ENCODE measurements around the gene ADAMTS8. TPM values are rescaled to one million over a fixed set of nuclear protein-coding genes. Genes with fewer than 3 reads are reported as not detected.

ADAMTS8 gene
- total RNA-seq, 1 donor from 2014 or later = 0.21 TPM

DNA sequence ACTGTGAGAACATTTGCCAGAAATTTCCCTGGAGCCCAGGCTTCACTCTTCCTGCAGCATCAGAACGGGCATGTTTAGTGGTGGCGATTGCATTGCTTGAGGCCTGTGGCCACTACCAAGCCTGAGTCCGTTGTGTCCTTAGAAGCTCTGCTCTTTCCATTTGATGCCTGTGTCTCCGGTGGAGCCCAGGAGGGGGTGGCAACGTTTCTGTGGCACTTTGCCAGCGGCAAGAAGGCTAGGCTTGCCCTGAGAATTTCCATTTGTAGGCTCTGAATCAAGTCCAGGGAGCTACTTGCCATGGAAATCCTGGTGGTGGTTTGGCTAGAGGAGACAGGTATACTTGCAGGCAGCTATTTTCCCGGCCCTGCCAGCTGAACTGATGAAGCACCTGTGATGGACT, 47.1 kb downstream of the ADAMTS8 start:
- Mint-ChIP-seq H3K27me3 (ENCODE audit: low read depth) (no peaks in the 10 kb centered on the region), H3K9me3 (no peaks in the 10 kb centered on the region), H3K4me1 (peaks cover 8% of the 10 kb centered on the region), H3K36me3 (ENCODE audit: low read depth) (no peaks in the 10 kb centered on the region), H3K27ac (ENCODE audit: unreplicated experiment) (no peak overlapping the region), H3K4me3 (no peak overlapping the region)
- DNase-seq (ENCODE audit: low read depth, low spot score) = no peak
- TF ChIP-seq, protein P1, sequence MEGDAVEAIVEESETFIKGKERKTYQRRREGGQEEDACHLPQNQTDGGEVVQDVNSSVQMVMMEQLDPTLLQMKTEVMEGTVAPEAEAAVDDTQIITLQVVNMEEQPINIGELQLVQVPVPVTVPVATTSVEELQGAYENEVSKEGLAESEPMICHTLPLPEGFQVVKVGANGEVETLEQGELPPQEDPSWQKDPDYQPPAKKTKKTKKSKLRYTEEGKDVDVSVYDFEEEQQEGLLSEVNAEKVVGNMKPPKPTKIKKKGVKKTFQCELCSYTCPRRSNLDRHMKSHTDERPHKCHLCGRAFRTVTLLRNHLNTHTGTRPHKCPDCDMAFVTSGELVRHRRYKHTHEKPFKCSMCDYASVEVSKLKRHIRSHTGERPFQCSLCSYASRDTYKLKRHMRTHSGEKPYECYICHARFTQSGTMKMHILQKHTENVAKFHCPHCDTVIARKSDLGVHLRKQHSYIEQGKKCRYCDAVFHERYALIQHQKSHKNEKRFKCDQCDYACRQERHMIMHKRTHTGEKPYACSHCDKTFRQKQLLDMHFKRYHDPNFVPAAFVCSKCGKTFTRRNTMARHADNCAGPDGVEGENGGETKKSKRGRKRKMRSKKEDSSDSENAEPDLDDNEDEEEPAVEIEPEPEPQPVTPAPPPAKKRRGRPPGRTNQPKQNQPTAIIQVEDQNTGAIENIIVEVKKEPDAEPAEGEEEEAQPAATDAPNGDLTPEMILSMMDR (conservative IDR thresholded peaks at IDR 0.05) = no peak

DNA sequence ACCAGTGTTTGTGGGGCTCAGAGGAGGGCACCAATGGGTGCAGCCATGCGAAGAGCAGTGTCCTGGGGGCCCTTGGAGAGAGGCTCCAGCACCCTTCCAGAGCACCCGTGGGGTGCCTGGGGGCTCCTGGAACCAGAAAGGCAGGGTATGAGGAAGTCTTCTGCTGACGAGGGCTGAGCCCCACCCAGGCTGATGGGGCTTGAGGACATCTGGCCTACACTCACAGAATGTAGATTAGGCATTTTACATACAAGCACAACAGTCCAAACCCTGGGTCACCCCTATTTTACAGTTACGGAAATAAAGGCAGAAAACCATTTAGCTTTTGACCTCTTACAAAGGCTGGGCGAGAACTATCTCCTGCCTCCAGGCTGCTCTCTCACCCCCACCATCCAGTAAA, 47.6 kb downstream of the ADAMTS8 start:
- Mint-ChIP-seq H3K27me3 (ENCODE audit: low read depth) (no peaks in the 10 kb centered on the region), H3K27ac (ENCODE audit: unreplicated experiment) (no peak overlapping the region), H3K36me3 (ENCODE audit: low read depth) (no peaks in the 10 kb centered on the region), H3K4me1 (peaks cover 8% of the 10 kb centered on the region), H3K4me3 (no peak overlapping the region), H3K9me3 (no peaks in the 10 kb centered on the region)
- TF ChIP-seq, protein P1 (conservative IDR thresholded peaks at IDR 0.05) = no peak
- no peak for DNase-seq (ENCODE audit: low read depth, low spot score)

DNA sequence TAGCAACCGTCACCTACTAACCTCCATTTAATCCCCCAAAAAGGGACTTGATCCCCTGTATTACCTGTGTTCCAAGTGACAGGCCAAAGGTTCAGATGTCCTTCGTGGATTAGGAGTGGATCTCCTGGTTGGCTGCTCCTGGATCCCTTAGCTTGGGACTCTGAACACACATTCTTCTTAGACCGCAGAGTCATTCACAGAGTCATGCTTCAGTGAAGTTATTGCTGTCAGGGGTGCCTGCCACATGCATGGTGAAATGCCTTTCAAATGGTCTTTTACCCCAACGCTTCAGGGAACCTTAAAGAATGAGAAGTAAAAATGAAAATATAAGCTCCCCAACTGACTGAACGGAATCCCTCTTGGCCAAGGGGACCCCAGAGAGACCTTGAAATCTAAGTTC, 49.1 kb downstream of the ADAMTS8 start:
- Mint-ChIP-seq H3K9me3 (no peaks in the 10 kb centered on the region), H3K36me3 (ENCODE audit: low read depth) (no peaks in the 10 kb centered on the region), H3K4me3 (no peak overlapping the region), H3K27ac (ENCODE audit: unreplicated experiment) (no peak overlapping the region), H3K27me3 (ENCODE audit: low read depth) (no peaks in the 10 kb centered on the region), H3K4me1 (peaks cover 8% of the 10 kb centered on the region)
- TF ChIP-seq, protein P1 (conservative IDR thresholded peaks at IDR 0.05) = no peak
- no peak for DNase-seq (ENCODE audit: low read depth, low spot score)

DNA sequence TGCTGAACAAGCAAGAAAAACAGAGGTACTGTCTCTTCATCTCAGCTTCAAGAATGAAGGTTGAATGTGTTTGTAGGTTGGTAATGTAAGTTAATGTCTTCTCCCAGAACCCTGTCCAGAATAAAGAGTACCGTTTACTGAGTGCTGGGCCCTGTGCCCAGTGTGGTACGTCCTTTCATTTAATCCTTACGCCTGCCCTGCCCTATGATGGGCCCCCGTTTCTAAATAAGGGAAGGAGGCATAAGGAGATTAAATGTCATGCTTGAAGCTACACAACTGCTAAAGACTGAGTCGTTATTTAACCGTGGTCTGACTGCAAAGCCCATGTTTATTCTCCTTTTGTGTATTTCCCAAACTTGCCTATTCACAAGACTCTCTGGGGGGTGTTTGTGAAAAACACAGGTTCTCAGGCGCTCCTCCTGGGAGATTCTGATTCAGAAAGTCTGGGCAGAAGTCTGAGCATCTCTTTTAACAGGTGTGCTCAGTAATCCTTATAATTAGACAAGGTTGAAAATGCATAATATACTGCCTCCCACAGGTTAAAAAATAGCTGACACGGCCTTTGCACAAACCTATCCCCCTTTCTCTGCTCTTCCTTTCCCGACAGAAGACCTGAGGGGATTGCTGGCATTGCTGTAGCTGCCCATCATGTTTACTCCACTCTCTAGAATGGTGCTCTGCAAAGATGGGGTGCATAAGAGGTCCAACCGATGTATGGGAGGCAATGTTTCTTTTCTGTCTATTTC, 57.4 kb downstream of the ADAMTS8 start:
- H3K4me1 Mint-ChIP-seq = no peaks in the 10 kb centered on the region
- H3K27ac Mint-ChIP-seq (ENCODE audit: unreplicated experiment) = no peak overlapping the region
- DNase-seq (ENCODE audit: low read depth, low spot score) = no peak
- TF ChIP-seq, protein P1 (conservative IDR thresholded peaks at IDR 0.05) = no peak
- no peaks in the 10 kb centered on the region for H3K27me3 Mint-ChIP-seq (ENCODE audit: low read depth)
- peaks cover 1% of the 10 kb centered on the region for H3K9me3 Mint-ChIP-seq
- no peaks in the 10 kb centered on the region for H3K36me3 Mint-ChIP-seq (ENCODE audit: low read depth)
- H3K4me3 Mint-ChIP-seq = no peak overlapping the region

DNA sequence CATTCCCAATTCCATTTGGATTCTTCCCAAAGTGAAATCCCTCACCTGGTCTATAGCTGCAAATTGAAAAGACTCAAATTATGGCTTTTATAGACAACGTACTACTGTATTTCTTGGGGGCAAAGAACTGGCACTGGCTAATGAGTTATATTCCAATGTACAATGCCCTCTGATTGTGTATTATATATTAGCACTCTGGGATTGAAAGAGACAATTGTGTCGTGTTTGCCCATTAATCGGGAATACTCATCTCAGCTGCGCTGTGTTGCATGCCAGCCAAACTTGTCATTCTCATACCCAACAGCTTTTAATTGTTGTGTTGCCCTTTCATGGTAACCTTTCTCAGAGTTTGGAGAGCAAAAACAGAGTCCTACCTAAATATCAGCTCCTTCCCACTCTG, 58.7 kb downstream of the ADAMTS8 start:
- Mint-ChIP-seq H3K36me3 (ENCODE audit: low read depth) (no peaks in the 10 kb centered on the region), H3K4me3 (no peak overlapping the region), H3K27me3 (ENCODE audit: low read depth) (no peaks in the 10 kb centered on the region), H3K27ac (ENCODE audit: unreplicated experiment) (no peak overlapping the region), H3K9me3 (peaks cover 3% of the 10 kb centered on the region), H3K4me1 (no peaks in the 10 kb centered on the region)
- TF ChIP-seq, protein P1 (conservative IDR thresholded peaks at IDR 0.05) = no peak
- DNase-seq (ENCODE audit: low read depth, low spot score) = no peak
